Measurements from ENCODE around the gene C13orf42.
A peak's percentile ranks its signal among the peaks of the same experiment; 100 is the strongest.

C13orf42 gene

DNA sequence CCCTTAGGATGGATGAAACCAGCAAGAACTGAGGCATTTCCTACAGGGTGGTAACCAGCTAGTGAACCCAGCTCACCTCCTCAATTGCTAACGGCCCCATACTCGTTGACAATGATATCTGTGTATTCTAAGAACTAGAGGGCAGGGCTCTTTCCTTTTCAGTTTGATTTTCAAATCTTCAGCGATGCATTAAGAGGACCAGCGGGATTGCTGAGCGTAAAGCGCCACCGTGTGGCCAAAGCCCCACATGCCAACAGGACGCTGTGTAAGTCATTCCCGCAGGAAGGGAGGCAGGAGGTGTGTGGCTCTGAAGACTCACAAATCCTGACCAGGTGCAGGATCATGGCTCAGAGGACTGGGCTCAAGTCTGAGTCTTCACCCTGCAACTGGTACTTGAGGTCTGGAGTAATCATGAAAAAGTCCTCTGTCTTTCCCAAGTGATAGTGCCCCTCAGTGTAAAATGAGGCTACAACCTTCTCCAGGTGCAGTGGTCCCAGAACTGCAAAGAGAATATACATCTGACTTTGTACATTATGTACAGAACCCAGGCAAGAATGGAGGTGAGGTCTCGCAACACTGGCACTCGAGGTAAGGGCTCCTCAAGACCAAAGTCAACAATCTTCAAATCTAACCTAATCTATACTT, 40.9 kb downstream of the C13orf42 start:
- H3K27me3 ChIP-seq (replicated peaks; ENCODE audit: control insufficient read depth, insufficient read depth, low read length) = no peaks in the 10 kb centered on the region
- peak; percentile 60 for DNase-seq (ENCODE audit: extremely low read depth, insufficient read length)
- no peak overlapping the region for H3K4me3 ChIP-seq (replicated peaks; ENCODE audit: low read depth, low read length)
- H3K36me3 ChIP-seq (ENCODE audit: control insufficient read depth, insufficient read depth, low read length) = no peaks in the 10 kb centered on the region
- TF ChIP-seq, protein P1, sequence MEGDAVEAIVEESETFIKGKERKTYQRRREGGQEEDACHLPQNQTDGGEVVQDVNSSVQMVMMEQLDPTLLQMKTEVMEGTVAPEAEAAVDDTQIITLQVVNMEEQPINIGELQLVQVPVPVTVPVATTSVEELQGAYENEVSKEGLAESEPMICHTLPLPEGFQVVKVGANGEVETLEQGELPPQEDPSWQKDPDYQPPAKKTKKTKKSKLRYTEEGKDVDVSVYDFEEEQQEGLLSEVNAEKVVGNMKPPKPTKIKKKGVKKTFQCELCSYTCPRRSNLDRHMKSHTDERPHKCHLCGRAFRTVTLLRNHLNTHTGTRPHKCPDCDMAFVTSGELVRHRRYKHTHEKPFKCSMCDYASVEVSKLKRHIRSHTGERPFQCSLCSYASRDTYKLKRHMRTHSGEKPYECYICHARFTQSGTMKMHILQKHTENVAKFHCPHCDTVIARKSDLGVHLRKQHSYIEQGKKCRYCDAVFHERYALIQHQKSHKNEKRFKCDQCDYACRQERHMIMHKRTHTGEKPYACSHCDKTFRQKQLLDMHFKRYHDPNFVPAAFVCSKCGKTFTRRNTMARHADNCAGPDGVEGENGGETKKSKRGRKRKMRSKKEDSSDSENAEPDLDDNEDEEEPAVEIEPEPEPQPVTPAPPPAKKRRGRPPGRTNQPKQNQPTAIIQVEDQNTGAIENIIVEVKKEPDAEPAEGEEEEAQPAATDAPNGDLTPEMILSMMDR (IDR thresholded peaks at IDR 0.05; ENCODE audit: insufficient read depth, low read length, poor library complexity, severe bottlenecking) = peak; percentile 94

GRCh38 chr13:51068501-51068900, 42.6 kb downstream of the C13orf42 start:
- no peak for DNase-seq (ENCODE audit: extremely low read depth, insufficient read length)
- no peaks in the 10 kb centered on the region for H3K27me3 ChIP-seq (replicated peaks; ENCODE audit: control insufficient read depth, insufficient read depth, low read length)
- H3K4me3 ChIP-seq (replicated peaks; ENCODE audit: low read depth, low read length) = no peak overlapping the region
- TF ChIP-seq, protein P1 (IDR thresholded peaks at IDR 0.05; ENCODE audit: insufficient read depth, low read length, poor library complexity, severe bottlenecking) = no peak
- H3K36me3 ChIP-seq (ENCODE audit: control insufficient read depth, insufficient read depth, low read length) = no peaks in the 10 kb centered on the region

DNA sequence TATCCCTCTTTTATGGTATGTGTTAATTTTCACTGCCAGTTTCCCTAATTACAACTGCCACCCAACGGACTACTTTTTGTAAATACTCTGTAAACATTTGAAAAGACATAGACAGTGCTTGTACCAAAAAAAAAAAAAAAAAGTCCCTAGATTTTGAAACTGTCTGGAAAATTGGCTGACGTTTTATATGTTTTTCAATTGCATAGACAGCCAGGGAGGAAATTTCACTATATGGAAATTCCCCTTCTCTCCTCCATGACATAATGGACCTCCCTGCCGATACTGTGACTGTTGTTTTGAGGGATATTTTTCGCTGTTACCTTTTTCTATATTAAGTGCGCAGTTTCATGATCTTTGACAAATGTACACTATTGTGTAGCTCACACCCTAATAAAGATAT, 43.4 kb downstream of the C13orf42 start:
- Histone ChIP-seq H3K36me3 (ENCODE audit: control insufficient read depth, insufficient read depth, low read length) (no peaks in the 10 kb centered on the region), H3K4me3 (replicated peaks; ENCODE audit: low read depth, low read length) (no peak overlapping the region), H3K27me3 (replicated peaks; ENCODE audit: control insufficient read depth, insufficient read depth, low read length) (no peaks in the 10 kb centered on the region)
- no peak for DNase-seq (ENCODE audit: extremely low read depth, insufficient read length)
- TF ChIP-seq, protein P1 (IDR thresholded peaks at IDR 0.05; ENCODE audit: insufficient read depth, low read length, poor library complexity, severe bottlenecking) = no peak

- H3K4me3 ChIP-seq (replicated peaks; ENCODE audit: low read depth, low read length) = no peak overlapping the region
- no peaks in the 10 kb centered on the region for H3K36me3 ChIP-seq (ENCODE audit: control insufficient read depth, insufficient read depth, low read length)
- no peaks in the 10 kb centered on the region for H3K27me3 ChIP-seq (replicated peaks; ENCODE audit: control insufficient read depth, insufficient read depth, low read length)
- no peak for DNase-seq (ENCODE audit: extremely low read depth, insufficient read length)
- TF ChIP-seq, protein P1 (IDR thresholded peaks at IDR 0.05; ENCODE audit: insufficient read depth, low read length, poor library complexity, severe bottlenecking) = no peak
These were observed 43.8 kb downstream of the C13orf42 start for GRCh38 chr13:51067210-51067701.

- TF ChIP-seq, protein P1 (IDR thresholded peaks at IDR 0.05; ENCODE audit: insufficient read depth, low read length, poor library complexity, severe bottlenecking) = no peak
- Histone ChIP-seq H3K36me3 (ENCODE audit: control insufficient read depth, insufficient read depth, low read length) (no peaks in the 10 kb centered on the region), H3K4me3 (replicated peaks; ENCODE audit: low read depth, low read length) (no peak overlapping the region), H3K27me3 (replicated peaks; ENCODE audit: control insufficient read depth, insufficient read depth, low read length) (no peaks in the 10 kb centered on the region)
- DNase-seq (ENCODE audit: extremely low read depth, insufficient read length) = no peak
These were observed 44.8 kb downstream of the C13orf42 start for GRCh38 chr13:51066091-51066831.
